IMR-90 (cell line): ENCODE measurements around the gene H2AZ1. TPM values are rescaled to one million over a fixed set of nuclear protein-coding genes. Genes with fewer than 3 reads are reported as not detected.

Experiments used
- ATAC-seq: fragments of 200-7000 bp; cut with Tn5 transposase; 2 replicates; pipeline ENCODE4 v1.9.1; 2020; ENCODE audit warnings: low read depth, mild to moderate bottlenecking, moderate library complexity
- BruUV-seq: library from RNA; stranded (reverse); fragments of 400-500 nt; replicated peaks from 2 replicates; lab custom pipeline; 2021; lab: Mats Ljungman, UMichigan
- CTCF ChIA-PET: fragments of 300-600 bp; formaldehyde crosslinking; extraction: SDS; loops from one replicate; lab custom pipeline; 2021; ENCODE audit warnings: antibody characterized with exemption; lab: Yijun Ruan, JAX
- POLR2A ChIA-PET: fragments of 300-600 bp; sonication (Branson Sonifier 250); formaldehyde crosslinking; loops from one replicate; lab custom pipeline; 2022; ENCODE audit warnings: antibody characterized with exemption; ENCODE audit not compliant: unreplicated experiment; lab: Charles Lee
- DNase-seq: peaks from one replicate; pipeline ENCODE4 v3.0.0; 2013
- H2AFZ ChIP-seq: replicated peaks from 2 replicates; pipeline ENCODE3; 2013; ENCODE audit warnings: low read length, mild to moderate bottlenecking; ENCODE audit not compliant: poor library complexity
- H2AK5ac ChIP-seq: 2 replicates; pipeline ENCODE4 v1.6.1; 2013; ENCODE audit warnings: low read depth, low read length, inconsistent platforms
- H2AK9ac ChIP-seq: replicated peaks from 2 replicates; pipeline ENCODE3; 2013; ENCODE audit warnings: mild to moderate bottlenecking, low read depth, low read length, moderate library complexity; ENCODE audit not compliant: poor library complexity
- H2BK120ac ChIP-seq: 2 replicates; pipeline ENCODE4 v1.6.1; 2013; ENCODE audit warnings: low read depth, low read length, inconsistent platforms
- H2BK15ac ChIP-seq: 3 replicates; pipeline ENCODE4 v1.6.1; 2013; ENCODE audit warnings: low read depth, low read length, inconsistent platforms
- H2BK20ac ChIP-seq: 2 replicates; pipeline ENCODE4 v1.6.1; 2013; ENCODE audit warnings: low read depth, mild to moderate bottlenecking, inconsistent platforms, low read length, moderate library complexity
- H2BK5ac ChIP-seq: 2 replicates; pipeline ENCODE4 v1.6.1; 2013; ENCODE audit warnings: mild to moderate bottlenecking, low read depth, low read length, inconsistent platforms; ENCODE audit not compliant: poor library complexity, severe bottlenecking
- H3K14ac ChIP-seq: replicated peaks from 2 replicates; pipeline ENCODE4 v1.6.1; 2013; ENCODE audit warnings: low read depth, low read length, inconsistent platforms
- H3K18ac ChIP-seq: 2 replicates; pipeline ENCODE4 v1.6.1; 2013; ENCODE audit warnings: low read depth, low read length, control low read depth
- H3K23ac ChIP-seq: 2 replicates; pipeline ENCODE4 v1.6.1; 2013; ENCODE audit warnings: low read depth, low read length, inconsistent platforms
- H3K27ac ChIP-seq: 2 replicates; pipeline ENCODE4 v1.5.1; 2013; ENCODE audit warnings: mild to moderate bottlenecking, control low read depth, low read length; ENCODE audit not compliant: insufficient read depth
- H3K27me3 ChIP-seq: 2 replicates; pipeline ENCODE4 v1.6.1; 2013; ENCODE audit warnings: low read length; ENCODE audit not compliant: control insufficient read depth, insufficient read depth
- H3K36me3 ChIP-seq: 2 replicates; pipeline ENCODE4 v1.6.1; 2013; ENCODE audit warnings: low read length, mixed read lengths; ENCODE audit not compliant: control insufficient read depth, insufficient read depth
- H3K4ac ChIP-seq: 2 replicates; pipeline ENCODE4 v1.6.1; 2013; ENCODE audit warnings: low read depth, low read length, inconsistent platforms
- H3K4me1 ChIP-seq: 2 replicates; pipeline ENCODE4 v1.6.1; 2013; ENCODE audit warnings: low read length, mixed read lengths; ENCODE audit not compliant: control insufficient read depth, insufficient read depth
- H3K4me2 ChIP-seq: 2 replicates; pipeline ENCODE4 v1.6.1; 2013; ENCODE audit warnings: low read depth, mild to moderate bottlenecking, control low read depth, low read length, moderate library complexity
- H3K4me3 ChIP-seq: 2 replicates; pipeline ENCODE4 v1.5.1; 2013; ENCODE audit warnings: low read depth, mild to moderate bottlenecking, control low read depth, low read length, moderate library complexity; ENCODE audit not compliant: insufficient read depth
- H3K56ac ChIP-seq: 2 replicates; pipeline ENCODE4 v1.6.1; 2013; ENCODE audit warnings: low read length, inconsistent platforms; ENCODE audit not compliant: insufficient read depth; ENCODE audit errors: extremely low read depth
- H3K79me1 ChIP-seq, 2 experiments: 2 replicates each; pipeline ENCODE4 v1.6.1; 2013; ENCODE audit warnings: low read length in 2 of 2, inconsistent platforms in 1 of 2, low read depth in 1 of 2
- H3K9ac ChIP-seq: 2 replicates; pipeline ENCODE4 v1.6.1; 2013; ENCODE audit warnings: low read depth, low read length, control low read depth
- H3K9me1 ChIP-seq: 2 replicates; pipeline ENCODE4 v1.6.1; 2013; ENCODE audit warnings: low read length, inconsistent platforms; ENCODE audit not compliant: insufficient read depth
- H3K9me3 ChIP-seq: 2 replicates; pipeline ENCODE4 v1.6.1; 2013; ENCODE audit warnings: low read length; ENCODE audit not compliant: control insufficient read depth, insufficient read depth
- H4K20me1 ChIP-seq: 2 replicates; pipeline ENCODE4 v1.6.1; 2013; ENCODE audit warnings: low read length, inconsistent platforms; ENCODE audit not compliant: insufficient read depth
- H4K5ac ChIP-seq: 2 replicates; pipeline ENCODE4 v1.6.1; 2013; ENCODE audit warnings: mild to moderate bottlenecking, low read depth, low read length, control low read depth
- H4K8ac ChIP-seq, 2 experiments: 2 replicates each; pipeline ENCODE4 v1.6.1; 2013; ENCODE audit warnings: low read depth in 2 of 2, low read length in 2 of 2, control low read depth in 1 of 2, inconsistent platforms in 1 of 2
- H4K91ac ChIP-seq: 2 replicates; pipeline ENCODE4 v1.6.1; 2013; ENCODE audit warnings: low read depth, low read length, inconsistent platforms; ENCODE audit not compliant: insufficient read depth
- FOS ChIP-seq: fragments of 150-350 bp; IDR thresholded peaks from 2 replicates; pipeline ENCODE4 v1.6.1; 2016; ENCODE audit warnings: low read depth, low read length
- whole genome bisulfite sequencing, 2 experiments: methylation state at CpG; one replicate each; pipeline versions ENCODE4 v1.1.5 to v1.1.7; 2013; ENCODE audit warnings: missing lambda C conversion rate in 2 of 2; ENCODE audit not compliant: insufficient read length in 1 of 2; ENCODE audit errors: extremely low coverage in 2 of 2; 5-methylcytosine and 5-hydroxymethylcytosine counted together
- dilution Hi-C: fragments of 300-500 bp; cut with HindIII; formaldehyde crosslinking; loops from one replicate; pipeline ENCODE4 v1.14.3; 2018; ENCODE audit warnings: low sequenced_read_pairs; ENCODE audit not compliant: unreplicated experiment
- in situ Hi-C: fragments of 300-500 bp; cut with MboI; formaldehyde crosslinking; loops from 3 replicates; pipeline ENCODE4 v1.14.3; 2019; ENCODE audit warnings: low sequenced_read_pairs, inconsistent platforms, mixed read lengths
- intact Hi-C: fragments of 100-400 bp; cut with micrococcal nuclease; formaldehyde crosslinking; loops from 2 replicates; pipeline ENCODE4 v1.10.0; 2022
- polyA plus RNA-seq, 3 experiments: library from polyadenylated mRNA; depleted of rRNA; stranded (reverse); fragments of >200 nt; gene quantifications; 2 replicates each; pipeline ENCODE4 v1.2.3, GENCODE V29; 2012; ENCODE audit warnings: low replicate concordance in 1 of 3
- total RNA-seq: library from RNA; depleted of rRNA; stranded (reverse); fragments of >200 nt; gene quantifications from 2 replicates; pipeline ENCODE4 v1.2.3, GENCODE V29; 2012

The H2AZ1 gene
- total and polyA plus RNA-seq, 2 of the 4 experiments (the other 2 are of a cell fraction): 456 to 1,129 TPM

- DNase-seq: no peak
- no peaks in the 10 kb centered on the region for H3K27me3 ChIP-seq
- no peak for TF ChIP-seq FOS
Measured at GRCh38 chr4:99947190-99947578, 2.9 kb downstream of the H2AZ1 start.

More at GRCh38 chr4:99947190-99947578, 2.9 kb downstream of the H2AZ1 start:
- peak overlapping the region; percentile 78 for H3K9ac ChIP-seq
- peak overlapping the region; percentile 86 for H3K27ac ChIP-seq
- peak overlapping the region; percentile 5; the same call in 1 of the 2 replicates for H3K14ac ChIP-seq
- peaks cover 12 to 35% of the 10 kb centered on the region in 2 experiments for H3K79me1 ChIP-seq
- in situ Hi-C loops: loop anchor here (10.0 kb wide), 1 partner anchor 382 kb away; the partner anchor contains the start of gene TRMT10A
- peaks cover 4% of the 10 kb centered on the region; the same call in 1 of the 2 replicates for H3K36me3 ChIP-seq
- peak overlapping the region; percentile 92 for H4K5ac ChIP-seq
- CTCF ChIA-PET: interaction anchor here (0.6 kb wide), 1 partner anchor 35 kb away, joined by 7 read pairs; no protein-coding TSS in a partner anchor
- no peak for ATAC-seq
- 10% methylated on average over 2 of the region's 8 CpGs; no CpG with 5 or more reads in 1 of the 2 experiments for WGBS, 2 experiments
- peak overlapping the region; percentile 95 for H2AFZ ChIP-seq
- BruUV-seq: no TSS peak
- H2AK5ac ChIP-seq: no peak overlapping the region
- no peak overlapping the region for H2BK20ac ChIP-seq
- H3K23ac ChIP-seq: peak overlapping the region; percentile 11; the same call in 1 of the 2 replicates
- peak overlapping the region; percentile 49 to 71; a peak in 3 of 4 replicates for H4K8ac ChIP-seq
- POLR2A ChIA-PET: interaction anchor here (1.1 kb wide), 1 partner anchor 53 kb away, joined by 3 read pairs; the partner anchor contains the start of gene LAMTOR3
- intact Hi-C loops: loop anchor here (5.0 kb wide), 3 partner anchors 115 to 190 kb away; no protein-coding TSS in a partner anchor
- peak overlapping the region; percentile 95 for H3K4me2 ChIP-seq
- H3K4me1 ChIP-seq: peaks cover 4% of the 10 kb centered on the region; the same call in 1 of the 2 replicates
- H2AK9ac ChIP-seq: no peak overlapping the region
- H3K4ac ChIP-seq: peak overlapping the region; percentile 65; the same call in 1 of the 2 replicates
- no peak overlapping the region for H4K91ac ChIP-seq
- dilution Hi-C loops: no loop called here
- peak overlapping the region; percentile 70 for H2BK5ac ChIP-seq
- H2BK120ac ChIP-seq: no peak overlapping the region
- H2BK15ac ChIP-seq: no peak overlapping the region
- peak overlapping the region; percentile 100 for H3K4me3 ChIP-seq
- no peak overlapping the region; the same call in 1 of the 2 replicates for H3K18ac ChIP-seq
- no peaks in the 10 kb centered on the region for H3K9me1 ChIP-seq
- H3K9me3 ChIP-seq: no peaks in the 10 kb centered on the region
- peaks cover 22% of the 10 kb centered on the region for H4K20me1 ChIP-seq
- H3K56ac ChIP-seq: peak overlapping the region; percentile 32
